K562 (cell line): ENCODE measurements around the gene HES4. TPM values are rescaled to one million over a fixed set of nuclear protein-coding genes. Genes with fewer than 3 reads are reported as not detected.

Experiments
- ARNT ChIP-seq, 2 experiments: fragments of 450-650 bp; IDR thresholded peaks; 2 replicates each; pipeline ENCODE4 v1.6.1; 2016; ENCODE audit warnings: mild to moderate bottlenecking in 1 of 2
- BRF1 ChIP-seq: IDR thresholded peaks from 3 replicates; pipeline ENCODE4 v1.6.1; 2011; ENCODE audit warnings: borderline replicate concordance, mild to moderate bottlenecking; ENCODE audit not compliant: insufficient read length; ENCODE audit errors: extremely low read depth
- CHD1 ChIP-seq: fragments of 200-600 bp; sonication (generic); IDR thresholded peaks from one replicate; pipeline ENCODE4 v1.6.1; 2012; ENCODE audit warnings: mild to moderate bottlenecking, moderate library complexity, low read length, inconsistent platforms
- HDGF ChIP-seq: fragments of 450-650 bp; IDR thresholded peaks from 2 replicates; pipeline ENCODE4 v1.6.1; 2016
- MGA ChIP-seq: fragments of 450-650 bp; IDR thresholded peaks from 2 replicates; pipeline ENCODE4 v1.6.1; 2016; ENCODE audit warnings: mild to moderate bottlenecking, moderate library complexity
- MTA2 ChIP-seq: fragments of 450-650 bp; IDR thresholded peaks from 2 replicates; pipeline ENCODE4 v1.6.1; 2016; ENCODE audit warnings: low read depth
- NFYB ChIP-seq: IDR thresholded peaks from 2 replicates; pipeline ENCODE4 v1.6.1; 2011; ENCODE audit warnings: mild to moderate bottlenecking, moderate library complexity; ENCODE audit not compliant: insufficient read length; ENCODE audit errors: extremely low read depth
- SIN3A ChIP-seq, 2 experiments: fragments of 150-350 bp in 1 of 2; IDR thresholded peaks; 2 replicates each; pipeline ENCODE4 v1.6.1; 2011 to 2016; ENCODE audit warnings: borderline replicate concordance in 2 of 2, low read depth in 2 of 2, low read length in 2 of 2, mild to moderate bottlenecking in 2 of 2, moderate library complexity in 2 of 2; ENCODE audit not compliant: control insufficient read depth in 1 of 2
- TCF3 ChIP-seq: sonication (generic); formaldehyde crosslinking; IDR thresholded peaks from 2 replicates; pipeline ENCODE4 v1.4.0; 2020; ENCODE audit warnings: mild to moderate bottlenecking, missing genetic modification reagents
- TFAM ChIP-seq: fragments of 250-450 bp; sonication (Bioruptor Pico); conservative IDR thresholded peaks from 2 replicates; pipeline ENCODE4 v1.5.0; 2021; ENCODE audit warnings: mild to moderate bottlenecking, moderate library complexity
- WHSC1 ChIP-seq: IDR thresholded peaks from one replicate; pipeline ENCODE4 v1.6.1; 2012; ENCODE audit warnings: low read length, control low read depth, inconsistent platforms
- ZNF354B ChIP-seq: fragments of 250-450 bp; sonication (Bioruptor Pico); IDR thresholded peaks from 2 replicates; pipeline ENCODE4 v1.4.0; 2020
- ZNF436 ChIP-seq: fragments of 250-450, 450-650 bp; sonication (Bioruptor Pico); formaldehyde crosslinking; IDR thresholded peaks from 2 replicates; pipeline ENCODE4 v1.7.0; 2020; ENCODE audit warnings: mild to moderate bottlenecking
- ZNF79 ChIP-seq: fragments of 250-450 bp; sonication (Bioruptor Pico); IDR thresholded peaks from 2 replicates; pipeline ENCODE4 v1.4.0; 2020; ENCODE audit warnings: low read depth, mild to moderate bottlenecking, moderate library complexity
- polyA plus RNA-seq, 8 experiments: library from polyadenylated mRNA; depleted of rRNA in 4 of 8; stranded (reverse) in 5 of 8; unstranded in 3 of 8; fragments of >200 nt; fragmentation: Nextera tagmentation in 2 of 8; fragmentation: Illumina TruSeq in 1 of 8; extraction: Ambion mirVana in 2 of 8; extraction: Trizol in 1 of 8; gene quantifications; 2 replicates each; pipeline versions ENCODE4 v1.2.1 to v1.2.3, GENCODE V29; 2011 to 2014; ENCODE audit warnings: inconsistent platforms in 1 of 8, missing spikeins in 1 of 8
- total RNA-seq, 7 experiments: library from RNA; depleted of rRNA in 6 of 7; stranded (reverse); fragments of >200 nt in 6 of 7; fragmentation: Illumina TruSeq in 2 of 7; extraction: Trizol in 2 of 7; gene quantifications; 2 replicates each; pipeline versions ENCODE4 v1.2.1 to v1.2.3, GENCODE V29; 2011 to 2021; ENCODE audit warnings: low replicate concordance in 1 of 7
- TF ChIP-seq, protein P1 (sequence below): sonication (generic); formaldehyde crosslinking; IDR thresholded peaks from 2 replicates; pipeline ENCODE4 v1.8.0; 2022; ENCODE audit warnings: mild to moderate bottlenecking, missing genetic modification reagents, borderline replicate concordance

The HES4 gene
- total and polyA plus RNA-seq, 9 of the 15 experiments (the other 6 are each of a cell fraction or from before 2014, with no cell fraction given), result 0.21 to 43.7 (median 5.3) TPM; not detected in 2

DNA sequence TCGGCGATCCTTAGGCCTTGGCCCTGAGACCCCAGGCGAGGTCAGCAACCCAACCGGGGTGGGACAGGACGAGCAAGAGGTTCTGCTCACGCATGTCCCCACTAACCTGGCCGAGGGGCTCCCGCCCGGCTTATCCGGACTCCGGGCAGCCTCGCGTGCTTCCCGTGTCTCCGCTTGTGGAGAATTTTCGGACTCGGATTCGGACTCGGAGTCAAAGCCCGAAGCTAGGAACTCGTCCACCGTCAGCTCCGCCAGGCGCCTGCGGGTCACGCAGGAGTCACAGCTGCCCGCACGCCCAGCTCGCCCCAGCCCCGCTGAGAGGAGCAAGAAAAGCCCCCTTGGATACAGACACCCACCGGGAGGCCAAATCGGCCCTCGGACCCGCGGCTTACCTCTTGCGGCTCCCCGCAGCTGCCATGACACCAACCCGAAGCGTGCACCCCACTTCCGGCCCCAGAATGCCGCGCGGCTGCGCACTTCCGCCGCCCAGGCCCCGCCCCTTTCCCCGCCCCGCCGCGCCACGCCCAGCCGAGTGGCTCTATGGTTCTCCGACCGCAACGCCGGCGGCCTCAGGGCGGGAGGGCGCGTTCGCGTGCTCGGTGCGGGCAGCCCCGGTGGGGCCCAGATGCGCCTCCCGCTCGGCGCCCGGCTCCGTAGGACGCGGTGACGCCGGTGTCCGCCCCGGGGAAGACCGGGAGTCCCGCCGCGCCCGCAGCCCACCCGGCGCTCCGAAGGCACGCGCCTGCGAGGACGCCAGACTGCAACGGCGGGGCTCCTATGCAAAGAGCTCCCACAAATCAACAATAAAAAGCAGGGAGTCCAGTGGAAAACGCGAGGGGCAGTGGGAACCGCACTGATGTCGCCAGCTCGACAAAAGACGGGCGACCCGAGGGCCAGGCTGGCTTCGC is 40.8 kb downstream of the HES4 start, which contains the start of gene NOC2L (continued):
- TF ChIP-seq MGA (no peak), CHD1 (peak; percentile 35), MTA2 (no peak), TFAM (CRISPR knock-in tag) (no peak), ZNF436 (CRISPR knock-in tag) (no peak; the same call in 1 of the 2 replicates), NFYB (no peak), TCF3 (CRISPR knock-in tag) (no peak), ARNT (IDR thresholded peaks at IDR 0.05) (no peak), ZNF79 (no peak), HDGF (no peak), ZNF354B (CRISPR knock-in tag) (no peak), WHSC1 (no peak), SIN3A (IDR thresholded peaks at IDR 0.05; ENCODE audit: borderline replicate concordance in 2 of 2, control insufficient read depth in 1 of 2, low read depth in 2 of 2, low read length in 2 of 2) (peak; percentile 89 to 95), BRF1 (no peak)
- TF ChIP-seq, protein P1, sequence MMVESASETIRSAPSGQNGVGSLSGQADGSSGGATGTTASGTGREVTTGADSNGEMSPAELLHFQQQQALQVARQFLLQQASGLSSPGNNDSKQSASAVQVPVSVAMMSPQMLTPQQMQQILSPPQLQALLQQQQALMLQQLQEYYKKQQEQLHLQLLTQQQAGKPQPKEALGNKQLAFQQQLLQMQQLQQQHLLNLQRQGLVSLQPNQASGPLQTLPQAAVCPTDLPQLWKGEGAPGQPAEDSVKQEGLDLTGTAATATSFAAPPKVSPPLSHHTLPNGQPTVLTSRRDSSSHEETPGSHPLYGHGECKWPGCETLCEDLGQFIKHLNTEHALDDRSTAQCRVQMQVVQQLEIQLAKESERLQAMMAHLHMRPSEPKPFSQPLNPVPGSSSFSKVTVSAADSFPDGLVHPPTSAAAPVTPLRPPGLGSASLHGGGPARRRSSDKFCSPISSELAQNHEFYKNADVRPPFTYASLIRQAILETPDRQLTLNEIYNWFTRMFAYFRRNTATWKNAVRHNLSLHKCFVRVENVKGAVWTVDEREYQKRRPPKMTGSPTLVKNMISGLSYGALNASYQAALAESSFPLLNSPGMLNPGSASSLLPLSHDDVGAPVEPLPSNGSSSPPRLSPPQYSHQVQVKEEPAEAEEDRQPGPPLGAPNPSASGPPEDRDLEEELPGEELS (CRISPR knock-in tag), result no peak
